Prostate gland (tissue), 2 donors: Measurements from ENCODE around the gene SRGAP1.

Source experiments
- CTCF ChIP-seq, 4 experiments: fragments of 200-600 bp in 2 of 4; fragments of 450-650 bp in 2 of 4; sonication (generic) in 2 of 4; IDR thresholded peaks; 1 replicate in 3 of 4; 2 replicates in 1 of 4; pipeline ENCODE4 v1.5.1; 2016 to 2019; ENCODE audit warnings: antibody characterized with exemption in 4 of 4, mild to moderate bottlenecking in 2 of 4, moderate library complexity in 2 of 4
- POLR2A ChIP-seq: fragments of 450-650 bp; IDR thresholded peaks from one replicate; pipeline ENCODE4 v1.6.1; 2016; ENCODE audit warnings: antibody characterized with exemption, mild to moderate bottlenecking

- TF ChIP-seq POLR2A (no peak), CTCF (IDR thresholded peaks at IDR 0.05) (no peak)
These were observed 19.9 kb downstream of the SRGAP1 start for GRCh38 chr12:63864454-63864706.
